22Rv1 (cell line): Measurements from ENCODE around the gene TRIM72.
"Not testable (repeated sequence)": the region's sequence is repeated elsewhere in the genome, so short reads cannot be mapped to it uniquely, and the experiment has no call there.

ENCODE experiments used
- ZFX ChIP-seq: fragments of 450-650 bp; IDR thresholded peaks from 2 replicates; pipeline ENCODE4 v1.6.1; 2017; ENCODE audit warnings: antibody characterized with exemption, borderline replicate concordance
- TF ChIP-seq, protein P1 (sequence below): fragments of 450-650 bp; IDR thresholded peaks from 2 replicates; pipeline ENCODE4 v1.5.1; 2017; ENCODE audit warnings: mild to moderate bottlenecking

DNA sequence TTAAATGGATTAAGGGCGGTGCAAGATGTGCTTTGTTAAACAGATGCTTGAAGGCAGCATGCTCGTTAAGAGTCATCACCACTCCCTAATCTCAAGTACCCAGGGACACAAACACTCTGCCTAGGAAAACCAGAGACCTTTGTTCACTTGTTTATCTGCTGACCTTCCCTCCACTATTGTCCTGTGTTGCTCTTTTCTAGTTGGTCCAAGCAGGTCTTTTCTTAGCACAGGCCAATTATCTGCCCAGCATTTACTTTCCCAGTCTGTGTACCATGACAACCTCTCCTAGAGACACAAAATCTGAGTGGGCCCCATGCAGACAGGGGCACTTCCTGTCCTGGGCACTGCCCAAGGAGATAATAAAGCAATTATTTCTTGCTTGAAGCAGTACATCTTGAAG, 43.9 kb upstream of the TRIM72 start:
- TF ChIP-seq, protein P1, sequence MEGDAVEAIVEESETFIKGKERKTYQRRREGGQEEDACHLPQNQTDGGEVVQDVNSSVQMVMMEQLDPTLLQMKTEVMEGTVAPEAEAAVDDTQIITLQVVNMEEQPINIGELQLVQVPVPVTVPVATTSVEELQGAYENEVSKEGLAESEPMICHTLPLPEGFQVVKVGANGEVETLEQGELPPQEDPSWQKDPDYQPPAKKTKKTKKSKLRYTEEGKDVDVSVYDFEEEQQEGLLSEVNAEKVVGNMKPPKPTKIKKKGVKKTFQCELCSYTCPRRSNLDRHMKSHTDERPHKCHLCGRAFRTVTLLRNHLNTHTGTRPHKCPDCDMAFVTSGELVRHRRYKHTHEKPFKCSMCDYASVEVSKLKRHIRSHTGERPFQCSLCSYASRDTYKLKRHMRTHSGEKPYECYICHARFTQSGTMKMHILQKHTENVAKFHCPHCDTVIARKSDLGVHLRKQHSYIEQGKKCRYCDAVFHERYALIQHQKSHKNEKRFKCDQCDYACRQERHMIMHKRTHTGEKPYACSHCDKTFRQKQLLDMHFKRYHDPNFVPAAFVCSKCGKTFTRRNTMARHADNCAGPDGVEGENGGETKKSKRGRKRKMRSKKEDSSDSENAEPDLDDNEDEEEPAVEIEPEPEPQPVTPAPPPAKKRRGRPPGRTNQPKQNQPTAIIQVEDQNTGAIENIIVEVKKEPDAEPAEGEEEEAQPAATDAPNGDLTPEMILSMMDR: not testable (repeated sequence)
- not testable (repeated sequence) for TF ChIP-seq ZFX
